Activated CD8-positive, alpha-beta T cell treated with anti-CD3 and anti-CD28 coated beads, Interleukin-2, amount 10 ng/mL, durations not matched to agents 7 days and 5 days (primary cell): ENCODE data around the gene OR6B3. TPM values are rescaled to one million over a fixed set of nuclear protein-coding genes. Genes with fewer than 3 reads are reported as not detected.
"Not testable (repeated sequence)": the region's sequence is repeated elsewhere in the genome, so short reads cannot be mapped to it uniquely, and the experiment has no call there.

Source experiments
- ATAC-seq: fragments of 150-1000 bp; cut with Tn5 transposase; one replicate; pipeline ENCODE4 v1.10.0; 2021; ENCODE audit warnings: moderate library complexity
- CTCF ChIA-PET: fragments of 350-600 bp; sonication (Branson Sonifier 250); formaldehyde crosslinking; loops from one replicate; lab custom pipeline; 2021; ENCODE audit warnings: antibody characterized with exemption; lab: Charles Lee
- POLR2A ChIA-PET: fragments of 350-600 bp; sonication (Branson Sonifier 250); formaldehyde crosslinking; loops from one replicate; lab custom pipeline; 2021; ENCODE audit warnings: antibody characterized with exemption; lab: Charles Lee
- DNase-seq: peaks from one replicate; pipeline ENCODE4 v3.0.0-alpha.2; 2020
- H3K27ac Mint-ChIP-seq: one replicate; pipeline ENCODE4 v1.8.0; 2021; ENCODE audit warnings: mild to moderate bottlenecking, mixed read lengths
- H3K27me3 Mint-ChIP-seq: one replicate; pipeline ENCODE4 v1.8.0; 2021; ENCODE audit warnings: low read depth, mixed read lengths
- H3K36me3 Mint-ChIP-seq: one replicate; pipeline ENCODE4 v1.8.0; 2021; ENCODE audit warnings: low read depth, mixed read lengths
- H3K4me1 Mint-ChIP-seq: one replicate; pipeline ENCODE4 v1.8.0; 2021; ENCODE audit warnings: low read depth, mixed read lengths
- H3K4me3 Mint-ChIP-seq: one replicate; pipeline ENCODE4 v1.8.0; 2021; ENCODE audit warnings: mild to moderate bottlenecking, mixed read lengths
- H3K9me3 Mint-ChIP-seq: one replicate; pipeline ENCODE4 v1.8.0; 2022; ENCODE audit warnings: mixed read lengths; ENCODE audit not compliant: insufficient read depth
- total RNA-seq, 2 experiments: library from RNA; stranded (reverse); gene quantifications; one replicate each; pipeline ENCODE4 v1.2.3, GENCODE V29; 2021

Gene OR6B3
- total RNA-seq, 2 experiments from 2014 or later: not detected

DNA sequence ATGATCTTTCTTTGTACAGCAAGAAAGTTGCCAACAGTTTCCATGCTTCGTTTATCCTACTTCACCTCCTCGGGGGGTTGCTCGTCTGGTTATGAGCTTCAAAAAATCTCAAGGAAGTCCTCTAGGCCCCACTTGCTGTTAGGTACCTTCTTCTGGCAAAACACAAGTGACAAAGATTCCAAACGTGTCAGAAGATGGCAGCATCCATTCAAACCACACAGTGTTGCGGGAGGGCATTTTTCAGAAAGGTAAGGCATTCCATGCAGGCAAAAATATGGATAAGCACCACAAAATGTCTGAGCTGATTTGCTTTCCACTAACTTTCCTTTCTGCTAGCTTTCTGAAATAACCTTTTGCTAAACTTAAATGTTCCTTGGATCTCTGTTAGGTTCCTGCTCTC is 13.2 kb upstream of the OR6B3 start:
- POLR2A ChIA-PET: no interaction called here
- no peak overlapping the region for H3K27ac Mint-ChIP-seq
- H3K27me3 Mint-ChIP-seq: peaks cover 35% of the 10 kb centered on the region
- ATAC-seq (no peak), DNase-seq (no peak)
- no peaks in the 10 kb centered on the region for H3K9me3 Mint-ChIP-seq
- no peaks in the 10 kb centered on the region for H3K4me1 Mint-ChIP-seq
- no peak overlapping the region for H3K4me3 Mint-ChIP-seq
- CTCF ChIA-PET: interaction anchor here (3.1 kb wide), 1 partner anchor 77 kb away, joined by 13 read pairs; no protein-coding TSS in a partner anchor
- H3K36me3 Mint-ChIP-seq: no peaks in the 10 kb centered on the region

DNA sequence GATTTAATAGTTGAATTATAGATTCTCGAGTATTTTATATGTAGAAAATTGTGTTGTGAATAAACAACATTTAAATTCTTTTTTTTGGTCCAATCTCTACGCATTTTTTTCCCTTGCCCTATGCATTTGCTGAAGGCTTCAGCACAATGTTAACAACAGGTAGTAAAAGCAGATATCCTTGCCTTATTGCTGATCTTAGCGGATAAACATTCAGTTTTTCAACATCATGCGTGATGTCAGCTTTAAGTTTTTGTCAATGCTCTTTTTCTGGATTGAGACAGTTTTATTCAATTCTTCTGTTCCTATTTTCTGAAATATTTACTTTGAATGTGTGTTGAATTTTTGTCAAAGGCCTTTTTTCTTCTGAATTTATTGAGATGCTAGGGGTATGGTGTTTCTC is 11.6 kb upstream of the OR6B3 start:
- CTCF ChIA-PET: interaction anchor here (3.1 kb wide), 1 partner anchor 79 kb away, joined by 13 read pairs; no protein-coding TSS in a partner anchor
- no peak overlapping the region for H3K4me3 Mint-ChIP-seq
- H3K4me1 Mint-ChIP-seq: no peaks in the 10 kb centered on the region
- H3K36me3 Mint-ChIP-seq: no peaks in the 10 kb centered on the region
- H3K27ac Mint-ChIP-seq: no peak overlapping the region
- H3K27me3 Mint-ChIP-seq: peaks cover 33% of the 10 kb centered on the region
- no peak for ATAC-seq
- POLR2A ChIA-PET: no interaction called here
- DNase-seq: no peak
- H3K9me3 Mint-ChIP-seq: no peaks in the 10 kb centered on the region

DNA sequence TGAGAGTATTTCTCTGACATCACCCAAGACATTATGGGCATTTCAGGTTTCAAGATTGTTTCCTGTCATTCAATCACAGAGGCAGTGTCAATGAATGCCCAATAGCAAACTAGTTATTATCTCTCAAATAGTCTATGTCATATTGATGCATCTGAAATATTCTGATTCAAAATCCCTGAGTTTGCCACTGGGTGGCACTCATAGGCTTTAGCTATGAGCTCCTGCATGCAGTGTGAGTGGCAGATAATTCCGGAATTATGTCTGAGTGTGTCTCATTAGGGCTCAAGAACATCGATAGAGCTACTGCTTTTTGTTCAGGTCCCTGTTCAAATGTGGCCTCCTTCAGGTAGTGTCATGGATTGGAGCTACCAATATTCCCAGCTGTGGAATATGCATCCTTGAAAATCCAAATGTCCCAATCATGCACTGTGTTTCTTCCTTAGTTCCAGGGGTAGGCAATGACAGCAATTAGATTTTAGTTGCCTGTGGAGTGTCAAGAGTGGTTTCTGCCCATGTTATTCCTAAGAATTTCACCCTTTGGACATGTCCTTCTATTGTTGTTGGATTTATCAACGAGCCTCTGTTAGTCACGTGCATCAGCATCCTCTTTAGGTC is 7.8 kb upstream of the OR6B3 start:
- ChIA-PET CTCF (interaction anchor here (0.7 to 3.8 kb wide), 15 partner anchors 8 to 378 kb away, joined by 3 to 73 read pairs (median 5); no protein-coding TSS in a partner anchor), POLR2A (no interaction called here)
- no peak overlapping the region for H3K4me3 Mint-ChIP-seq
- ATAC-seq (peak; percentile 84), DNase-seq (peak; percentile 62)
- no peaks in the 10 kb centered on the region for H3K9me3 Mint-ChIP-seq
- H3K36me3 Mint-ChIP-seq: no peaks in the 10 kb centered on the region
- peaks cover 23% of the 10 kb centered on the region for H3K27me3 Mint-ChIP-seq
- no peaks in the 10 kb centered on the region for H3K4me1 Mint-ChIP-seq
- no peak overlapping the region for H3K27ac Mint-ChIP-seq

DNA sequence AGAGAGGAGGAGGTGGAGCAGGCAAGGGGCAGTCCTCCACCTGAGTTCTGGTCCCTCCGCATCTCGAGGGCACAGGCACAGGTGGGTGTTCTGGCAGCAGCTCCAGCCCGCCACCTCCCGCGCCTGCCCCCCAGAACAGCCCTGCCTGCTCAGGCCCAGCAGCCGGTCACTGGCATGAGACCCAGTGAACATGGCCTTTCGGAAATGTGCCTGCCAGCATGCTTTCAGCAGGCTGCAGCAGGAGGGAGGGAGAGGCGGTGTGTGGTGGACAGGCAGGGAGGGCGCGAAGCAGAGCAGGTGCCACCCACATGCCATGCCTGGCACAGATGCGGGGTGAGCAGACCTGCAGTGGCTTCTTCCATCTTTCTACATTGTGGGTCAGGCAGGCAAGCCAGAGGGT is 3.4 kb upstream of the OR6B3 start:
- CTCF ChIA-PET: no interaction called here
- no peaks in the 10 kb centered on the region for H3K36me3 Mint-ChIP-seq
- POLR2A ChIA-PET: no interaction called here

DNA sequence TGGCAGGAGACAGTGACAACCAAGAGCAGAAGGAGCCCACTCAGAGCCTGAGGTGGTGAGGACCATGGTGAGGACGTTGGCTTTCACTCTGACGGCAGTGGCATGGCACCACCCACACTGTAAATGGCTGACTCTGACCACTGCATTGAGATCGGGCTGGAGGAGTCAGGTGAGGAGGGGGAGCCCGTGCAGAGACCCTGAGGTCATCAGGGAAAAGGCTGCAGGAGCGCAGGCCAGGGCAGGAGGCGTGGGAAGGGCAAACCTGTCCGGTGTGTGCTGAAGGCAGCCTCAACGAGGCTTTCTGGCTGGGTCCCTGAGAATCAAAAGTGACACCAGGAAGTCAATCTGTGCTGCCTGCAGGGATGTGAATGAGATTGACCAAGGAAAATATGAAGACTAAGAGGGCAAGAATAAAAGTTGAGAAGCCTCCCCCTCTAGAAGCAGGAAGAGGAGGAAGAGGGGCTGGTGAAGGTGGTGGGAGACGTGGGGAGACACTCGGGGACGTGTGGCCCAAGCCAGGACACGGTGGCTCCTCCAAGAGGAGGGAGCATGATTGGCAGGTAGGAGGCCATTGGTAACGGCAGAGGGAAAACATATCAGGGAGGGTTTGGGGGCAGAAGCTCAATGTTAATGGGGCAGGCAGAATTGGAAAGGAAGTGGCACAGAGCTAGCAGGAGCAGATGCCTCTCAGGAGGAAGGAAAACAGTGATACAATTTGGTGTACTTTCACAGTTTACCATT is 2.0 kb upstream of the OR6B3 start:
- ChIA-PET CTCF (no interaction called here), POLR2A (no interaction called here)
- no peaks in the 10 kb centered on the region for H3K4me1 Mint-ChIP-seq
- ATAC-seq (no peak), DNase-seq (no peak)
- peaks cover 26% of the 10 kb centered on the region for H3K27me3 Mint-ChIP-seq
- H3K9me3 Mint-ChIP-seq: no peaks in the 10 kb centered on the region
- H3K36me3 Mint-ChIP-seq: no peaks in the 10 kb centered on the region
- H3K4me3 Mint-ChIP-seq: no peak overlapping the region
- H3K27ac Mint-ChIP-seq: no peak overlapping the region

More for the DNA sequence above, 3.4 kb upstream of the OR6B3 start:
- H3K4me1 Mint-ChIP-seq: no peaks in the 10 kb centered on the region
- peaks cover 21% of the 10 kb centered on the region for H3K27me3 Mint-ChIP-seq
- H3K27ac Mint-ChIP-seq: no peak overlapping the region
- ATAC-seq (no peak), DNase-seq (no peak)
- H3K9me3 Mint-ChIP-seq: no peaks in the 10 kb centered on the region
- H3K4me3 Mint-ChIP-seq: no peak overlapping the region

DNA sequence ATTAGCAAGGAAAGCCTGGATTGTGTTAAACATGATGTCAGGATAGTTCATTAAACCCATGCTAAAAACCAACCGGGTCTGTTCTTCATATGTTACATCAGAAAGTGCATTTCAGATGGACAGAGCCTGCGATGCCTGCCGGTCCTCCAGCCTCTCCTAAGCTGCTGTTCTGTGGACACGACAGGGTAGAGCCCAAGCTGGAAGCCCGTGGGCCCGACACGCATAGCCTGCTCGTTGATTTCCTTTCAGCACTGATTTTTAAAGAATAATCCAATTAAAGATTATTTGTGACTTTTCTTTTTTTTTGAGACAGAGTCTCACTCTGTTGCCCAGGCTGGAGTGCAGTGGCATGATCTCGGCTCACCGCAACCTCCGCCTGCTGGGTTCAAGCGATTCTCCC is 797 bp downstream of the OR6B3 start:
- Mint-ChIP-seq H3K27ac (no peak overlapping the region), H3K27me3 (peaks cover 37% of the 10 kb centered on the region), H3K36me3 (no peaks in the 10 kb centered on the region), H3K9me3 (no peaks in the 10 kb centered on the region), H3K4me3 (no peak overlapping the region), H3K4me1 (no peaks in the 10 kb centered on the region)
- DNase-seq: no peak
- no peak for ATAC-seq
- ChIA-PET POLR2A (no interaction called here), CTCF (interaction anchor here (1.8 kb wide), 1 partner anchor 9 kb away, joined by 9 read pairs; no protein-coding TSS in a partner anchor)

DNA sequence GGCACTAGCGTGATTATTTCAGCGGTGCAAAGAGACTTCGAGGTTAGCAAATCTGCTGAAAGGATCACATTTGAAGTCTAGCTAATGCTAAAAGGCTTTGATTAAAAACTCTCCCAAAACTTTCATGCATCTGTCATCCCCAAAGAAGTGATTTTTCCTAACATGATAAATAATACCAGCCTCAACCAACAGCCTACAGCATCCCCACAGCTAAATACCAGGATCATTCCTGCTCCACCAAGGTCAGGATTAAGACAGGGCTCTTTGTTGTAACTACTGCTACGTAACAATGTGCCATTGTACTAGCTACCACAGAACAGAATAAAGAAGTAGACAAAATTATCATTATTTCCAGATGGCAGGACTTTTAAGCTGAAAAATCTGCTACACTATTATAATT is 1.6 kb downstream of the OR6B3 start:
- Mint-ChIP-seq H3K27ac (no peak overlapping the region), H3K9me3 (no peaks in the 10 kb centered on the region), H3K36me3 (no peaks in the 10 kb centered on the region), H3K4me1 (no peaks in the 10 kb centered on the region), H3K27me3 (peaks cover 37% of the 10 kb centered on the region), H3K4me3 (no peak overlapping the region)
- POLR2A ChIA-PET: interaction anchor here (0.6 kb wide), 1 partner anchor 175 kb away, joined by 3 read pairs; no protein-coding TSS in a partner anchor
- DNase-seq (no peak), ATAC-seq (no peak)
- CTCF ChIA-PET: interaction anchor here (1.8 kb wide), 1 partner anchor 10 kb away, joined by 9 read pairs; no protein-coding TSS in a partner anchor

DNA sequence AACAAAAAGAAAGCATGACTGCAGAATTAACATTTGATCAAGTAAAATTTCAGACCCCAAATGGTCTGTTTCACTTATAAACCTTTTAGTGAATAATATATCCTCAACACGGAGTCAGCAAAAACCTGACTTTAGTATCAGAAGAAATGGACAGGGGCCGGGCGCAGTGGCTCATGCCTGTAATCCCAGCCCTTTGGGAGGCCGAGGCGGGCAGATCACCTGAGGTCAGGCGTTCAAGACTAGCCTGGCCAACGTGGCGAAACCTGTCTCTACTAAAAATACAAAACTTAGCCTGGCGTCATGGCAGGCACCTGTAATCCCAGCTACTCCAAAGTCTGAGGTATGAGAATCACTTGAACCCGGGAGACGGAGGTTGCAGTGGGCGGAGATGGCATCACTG is 3.0 kb downstream of the OR6B3 start:
- ChIA-PET CTCF (no interaction called here), POLR2A (no interaction called here)
- ATAC-seq: no peak
- Mint-ChIP-seq H3K9me3 (no peaks in the 10 kb centered on the region), H3K27me3 (peaks cover 33% of the 10 kb centered on the region), H3K4me3 (no peak overlapping the region), H3K4me1 (no peaks in the 10 kb centered on the region), H3K36me3 (no peaks in the 10 kb centered on the region), H3K27ac (no peak overlapping the region)
- DNase-seq: no peak

DNA sequence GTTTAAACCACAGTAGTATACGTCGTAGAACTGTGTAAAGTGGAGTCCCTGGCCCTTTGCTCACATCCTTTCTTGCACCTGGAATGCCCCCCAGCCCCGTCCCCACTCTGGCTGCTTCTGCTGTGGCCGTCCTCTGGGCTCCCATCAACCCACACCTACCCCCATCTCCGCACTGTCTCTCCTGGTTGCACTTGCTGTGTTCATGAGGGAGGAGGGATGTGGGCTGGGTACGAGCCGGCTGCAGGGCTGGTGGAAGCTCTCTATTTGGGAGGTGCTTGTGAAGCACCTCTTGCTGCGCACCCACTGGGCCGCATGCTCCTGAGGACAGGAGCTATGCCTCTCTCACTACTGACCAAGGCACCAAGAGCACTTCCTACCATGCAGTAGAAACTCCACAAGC is 5.1 kb downstream of the OR6B3 start:
- Mint-ChIP-seq H3K36me3 (no peaks in the 10 kb centered on the region), H3K9me3 (no peaks in the 10 kb centered on the region), H3K4me1 (no peaks in the 10 kb centered on the region), H3K27me3 (peaks cover 18% of the 10 kb centered on the region), H3K4me3 (no peak overlapping the region), H3K27ac (no peak overlapping the region)
- DNase-seq (no peak), ATAC-seq (no peak)
- ChIA-PET CTCF (no interaction called here), POLR2A (no interaction called here)

DNA sequence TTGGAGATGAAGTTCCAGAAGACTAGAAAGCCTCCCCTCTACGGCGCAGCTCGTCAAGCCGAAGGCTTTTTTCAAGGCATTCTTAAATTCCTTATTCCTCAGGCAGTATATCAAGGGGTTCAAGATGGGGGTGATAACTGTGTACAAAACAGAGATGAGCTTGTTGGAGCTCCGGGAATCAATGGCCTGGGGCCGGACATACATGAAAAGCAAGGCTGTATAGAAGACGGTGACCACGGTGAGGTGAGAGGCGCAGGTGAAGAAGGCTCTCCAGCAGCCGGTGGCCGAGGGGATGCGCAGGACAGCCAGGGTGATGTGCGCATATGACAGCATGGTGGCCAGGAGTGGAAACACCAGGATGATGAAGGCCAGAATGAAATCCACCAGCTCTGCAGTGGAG is 8.2 kb downstream of the OR6B3 start:
- H3K27me3 Mint-ChIP-seq: peaks cover 11% of the 10 kb centered on the region
- no peak overlapping the region for H3K27ac Mint-ChIP-seq

DNA sequence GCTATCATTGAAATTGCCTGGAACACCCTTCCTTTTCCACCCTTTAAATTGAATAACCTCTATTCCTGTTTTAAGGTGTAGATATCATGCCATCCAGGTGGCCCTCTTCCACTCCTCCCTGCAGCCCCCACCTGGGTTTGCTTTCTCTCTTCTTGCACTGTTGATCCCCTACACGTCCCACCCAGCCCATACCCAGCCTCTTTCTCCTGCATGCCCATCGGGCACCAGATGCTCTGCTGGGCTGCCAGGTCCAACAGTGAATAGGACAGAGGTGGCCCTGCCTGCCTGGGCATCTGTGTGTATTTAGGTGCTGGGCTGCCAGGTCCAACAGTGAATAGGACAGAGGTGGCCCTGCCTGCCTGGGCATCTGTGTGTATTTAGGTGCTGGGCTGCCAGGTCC is 9.2 kb downstream of the OR6B3 start:
- DNase-seq, H3K27ac Mint-ChIP-seq, POLR2A ChIA-PET, H3K9me3 Mint-ChIP-seq, CTCF ChIA-PET, H3K4me1 Mint-ChIP-seq, ATAC-seq, H3K27me3 Mint-ChIP-seq, H3K36me3 Mint-ChIP-seq, H3K4me3 Mint-ChIP-seq: not testable (repeated sequence)

More for the DNA sequence above, 8.2 kb downstream of the OR6B3 start:
- DNase-seq (no peak), ATAC-seq (no peak)
- Mint-ChIP-seq H3K36me3 (no peaks in the 10 kb centered on the region), H3K4me3 (no peak overlapping the region), H3K9me3 (no peaks in the 10 kb centered on the region), H3K4me1 (no peaks in the 10 kb centered on the region)
- POLR2A ChIA-PET: no interaction called here
- CTCF ChIA-PET: no interaction called here

DNA sequence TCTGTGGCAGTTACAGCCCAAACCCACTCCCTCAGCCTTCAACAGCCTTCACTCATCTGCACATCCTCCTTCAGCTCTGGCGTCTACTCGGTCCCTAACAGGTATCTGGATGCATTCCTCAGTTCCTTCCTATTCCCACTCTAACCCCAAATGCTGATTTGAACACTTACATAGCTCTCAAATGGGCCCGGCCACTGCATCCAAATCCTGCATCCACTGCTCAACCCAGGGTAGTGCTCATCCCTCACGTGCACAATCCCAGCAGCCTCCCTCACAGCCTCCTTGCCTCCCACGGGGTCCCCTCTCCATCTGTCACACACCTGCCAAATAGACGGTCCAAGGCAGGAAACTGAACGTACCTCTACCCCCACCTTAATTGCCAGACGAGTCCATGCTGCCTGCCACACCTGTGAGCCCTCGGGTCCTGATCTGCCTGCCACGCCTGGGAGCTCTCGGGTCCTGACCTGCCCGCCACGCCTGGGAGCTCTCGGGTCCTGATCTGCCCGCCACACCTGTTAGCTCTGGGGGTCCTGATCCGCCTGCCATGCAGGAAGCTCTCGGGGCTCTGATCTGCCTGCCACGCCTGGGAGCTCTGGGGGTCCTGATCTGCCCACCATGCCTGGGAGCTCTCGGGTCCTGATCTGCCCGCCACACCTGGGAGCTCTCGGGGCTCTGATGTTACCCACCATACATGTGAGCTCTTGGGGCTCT is 9.9 kb downstream of the OR6B3 start:
- CTCF ChIA-PET: no interaction called here

More for the DNA sequence above, 9.9 kb downstream of the OR6B3 start:
- H3K4me1 Mint-ChIP-seq: no peaks in the 10 kb centered on the region
- no peaks in the 10 kb centered on the region for H3K36me3 Mint-ChIP-seq
- POLR2A ChIA-PET: no interaction called here
- H3K27me3 Mint-ChIP-seq: peaks cover 6% of the 10 kb centered on the region
- H3K4me3 Mint-ChIP-seq: no peak overlapping the region
- no peak for DNase-seq
- H3K9me3 Mint-ChIP-seq: no peaks in the 10 kb centered on the region
- ATAC-seq: no peak
- no peak overlapping the region for H3K27ac Mint-ChIP-seq
